ENCODE data around the gene DDX51. TPM values are rescaled to one million over a fixed set of nuclear protein-coding genes. Genes with fewer than 3 reads are reported as not detected.

The DDX51 gene
- total and polyA plus RNA-seq, 2 of the 13 experiments (the other 11 are each of a cell fraction or from before 2014, with no cell fraction given), result 10.1 TPM

DNA sequence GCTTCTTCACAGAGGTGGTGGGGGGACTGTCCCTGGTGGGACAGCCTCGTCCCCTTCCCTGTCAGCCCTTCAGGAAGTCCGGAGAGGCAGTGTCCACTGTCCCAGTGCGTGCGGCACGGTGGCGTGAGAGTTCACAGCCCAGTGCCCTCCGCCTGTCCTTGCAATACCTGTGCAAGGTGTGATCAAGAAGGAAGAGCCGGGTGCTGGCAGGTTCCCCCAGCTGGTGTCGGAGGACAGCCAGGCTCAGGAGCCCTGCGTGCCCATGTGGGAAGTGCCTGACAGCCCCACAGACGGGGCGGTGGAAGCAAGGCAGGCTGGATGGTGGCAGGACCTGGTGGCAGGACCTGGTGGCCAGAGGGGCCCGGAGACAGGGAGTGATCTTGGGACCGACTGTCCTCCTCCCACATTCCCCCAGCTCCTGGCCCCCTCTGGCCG, 16.5 kb upstream of the DDX51 start (continued):
- TF ChIP-seq, protein P1, sequence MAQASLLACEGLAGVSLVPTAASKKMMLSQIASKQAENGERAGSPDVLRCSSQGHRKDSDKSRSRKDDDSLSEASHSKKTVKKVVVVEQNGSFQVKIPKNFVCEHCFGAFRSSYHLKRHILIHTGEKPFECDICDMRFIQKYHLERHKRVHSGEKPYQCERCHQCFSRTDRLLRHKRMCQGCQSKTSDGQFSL (CRISPR knock-in tag; IDR thresholded peaks at IDR 0.05), result no peak

DNA sequence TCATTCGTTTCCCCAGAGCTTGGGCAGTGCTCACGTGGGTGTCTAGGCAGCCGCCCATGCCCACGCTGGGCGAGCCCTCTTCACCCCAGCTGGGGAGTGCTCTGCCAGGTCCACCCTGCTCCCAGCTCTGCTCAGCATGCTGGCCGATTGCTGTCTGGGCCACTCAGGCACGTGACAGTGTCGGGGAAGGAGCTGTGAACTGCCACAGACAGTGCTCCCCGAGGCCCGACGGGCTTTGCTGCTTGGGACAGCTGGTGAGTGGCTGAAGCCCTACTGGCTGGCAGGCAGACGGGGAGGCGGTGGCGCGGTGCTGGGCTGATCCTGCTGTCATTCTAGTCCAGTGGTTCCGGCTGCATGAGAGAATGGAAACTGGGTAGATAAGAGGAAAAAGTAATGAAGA, 15.9 kb upstream of the DDX51 start:
- ChIA-PET CTCF (ENCODE audit: low intra/inter-chr PET ratio, low total read pairs) (no interaction called here), POLR2A (no interaction called here)
- BruUV-seq (replicated peaks), result no TSS peak
- Histone ChIP-seq H3K27me3 (ENCODE audit: control insufficient read depth in 1 of 2, insufficient read depth in 2 of 2, low read length in 2 of 2) (peaks cover 2 to 21% of the 10 kb centered on the region in 2 experiments; a peak in 3 of 5 replicates), H3K4me2 (ENCODE audit: low read depth, low read length) (no peak overlapping the region), H3K36me3 (replicated peaks in 1 of 2; ENCODE audit: control insufficient read depth in 1 of 2, insufficient read depth in 2 of 2, low read length in 2 of 2) (peaks cover 0 to 2% of the 10 kb centered on the region in 2 experiments; a peak in 2 of 5 replicates), H4K20me1 (ENCODE audit: insufficient read depth, low read length) (0 out of 2 replicates have a peak, but pooled peaks cover 3% of the 10 kb centered on the region), H3K9ac (ENCODE audit: insufficient read depth, low read depth, low read length) (no peak overlapping the region), H3K27ac (ENCODE audit: extremely low read length, insufficient read depth, low read length) (no peak overlapping the region), H2AFZ (ENCODE audit: low read length) (no peak overlapping the region), H3K4me1 (ENCODE audit: insufficient read depth, low read length) (peaks cover 3% of the 10 kb centered on the region; the same call in 1 of the 2 replicates), H3K79me2 (ENCODE audit: insufficient read depth, low read length) (no peaks in the 10 kb centered on the region), H3K4me3 (replicated peaks in 1 of 3; ENCODE audit: insufficient read depth in 1 of 3, low read depth in 2 of 3, low read length in 3 of 3) (no peak overlapping the region), H3K9me3 (ENCODE audit: low read length) (no peaks in the 10 kb centered on the region)
- in situ Hi-C loops (cut with HindIII; ENCODE audit: extremely low pct_ligation_motif_present, low pct_unique_long_range_greater_than_20kb), result no loop called here
- WGBS (ENCODE audit: low lambda C conversion rate), result 36% methylated on average over 16 of the region's 16 CpGs
- FAIRE-seq (no peak), ATAC-seq (no peak), DNase-seq (ENCODE audit: low spot score) (no peak)
- intact Hi-C loops (cut with micrococcal nuclease; ENCODE audit: unreplicated experiment), result no loop called here
- TF ChIP-seq, protein P2, sequence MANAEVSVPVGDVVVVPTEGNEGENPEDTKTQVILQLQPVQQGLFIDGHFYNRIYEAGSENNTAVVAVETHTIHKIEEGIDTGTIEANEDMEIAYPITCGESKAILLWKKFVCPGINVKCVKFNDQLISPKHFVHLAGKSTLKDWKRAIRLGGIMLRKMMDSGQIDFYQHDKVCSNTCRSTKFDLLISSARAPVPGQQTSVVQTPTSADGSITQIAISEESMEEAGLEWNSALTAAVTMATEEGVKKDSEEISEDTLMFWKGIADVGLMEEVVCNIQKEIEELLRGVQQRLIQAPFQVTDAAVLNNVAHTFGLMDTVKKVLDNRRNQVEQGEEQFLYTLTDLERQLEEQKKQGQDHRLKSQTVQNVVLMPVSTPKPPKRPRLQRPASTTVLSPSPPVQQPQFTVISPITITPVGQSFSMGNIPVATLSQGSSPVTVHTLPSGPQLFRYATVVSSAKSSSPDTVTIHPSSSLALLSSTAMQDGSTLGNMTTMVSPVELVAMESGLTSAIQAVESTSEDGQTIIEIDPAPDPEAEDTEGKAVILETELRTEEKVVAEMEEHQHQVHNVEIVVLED (CRISPR knock-in tag; IDR thresholded peaks at IDR 0.05; ENCODE audit: borderline replicate concordance), result no peak
- TF ChIP-seq SNRNP70 (IDR thresholded peaks at IDR 0.05; ENCODE audit: low read depth, low read length) (no peak), WIZ (CRISPR knock-in tag; IDR thresholded peaks at IDR 0.05) (no peak), ZHX2 (IDR thresholded peaks at IDR 0.05; ENCODE audit: low read depth) (no peak), ZHX2 (CRISPR knock-in tag; IDR thresholded peaks at IDR 0.05; ENCODE audit: borderline replicate concordance) (no peak), ZNF75D (CRISPR knock-in tag; IDR thresholded peaks at IDR 0.05; ENCODE audit: borderline replicate concordance) (no peak), ZNF674 (CRISPR knock-in tag; IDR thresholded peaks at IDR 0.05; ENCODE audit: low read depth) (no peak), ZNF362 (CRISPR knock-in tag; IDR thresholded peaks at IDR 0.05; ENCODE audit: borderline replicate concordance) (no peak), NFE2 (CRISPR knock-in tag; IDR thresholded peaks at IDR 0.05) (no peak), TFDP2 (CRISPR knock-in tag; IDR thresholded peaks at IDR 0.05) (no peak), GTF2F1 (IDR thresholded peaks at IDR 0.05; ENCODE audit: low read length) (no peak), EEA1 (CRISPR knock-in tag; IDR thresholded peaks at IDR 0.05; ENCODE audit: borderline replicate concordance) (no peak)
